GM18868 (cell line): ENCODE measurements around the gene RWDD1.
A peak's percentile ranks its signal among the peaks of the same experiment; 100 is the strongest.
"Not testable (repeated sequence)": the region's sequence is repeated elsewhere in the genome, so short reads cannot be mapped to it uniquely, and the experiment has no call there.

ENCODE experiments used
- ATAC-seq: cut with Tn5 transposase; IDR thresholded peaks from one replicate; pipeline ENCODE4 v1.9.1; 2021; ENCODE audit warnings: mild to moderate bottlenecking, moderate library complexity; ENCODE audit not compliant: unreplicated experiment

Gene RWDD1

DNA sequence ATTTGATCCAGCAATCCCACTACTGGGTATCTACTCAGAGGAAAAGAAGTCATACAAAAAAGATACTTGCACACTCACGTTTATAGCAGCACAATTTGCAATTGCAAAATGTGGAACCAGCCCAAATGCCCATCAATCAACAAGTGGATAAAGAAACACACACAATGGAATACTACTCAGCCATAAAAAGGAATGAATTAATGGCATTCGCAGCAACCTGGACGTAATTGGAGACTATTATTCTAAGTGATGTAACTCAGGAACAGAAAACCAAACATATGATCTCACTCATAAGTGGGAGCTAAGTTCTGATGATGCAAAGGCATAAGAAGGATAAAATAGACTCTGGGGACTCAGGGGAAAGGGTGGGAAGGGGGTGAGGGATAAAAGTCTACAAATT, 33.6 kb downstream of the RWDD1 start:
- ATAC-seq: not testable (repeated sequence)

DNA sequence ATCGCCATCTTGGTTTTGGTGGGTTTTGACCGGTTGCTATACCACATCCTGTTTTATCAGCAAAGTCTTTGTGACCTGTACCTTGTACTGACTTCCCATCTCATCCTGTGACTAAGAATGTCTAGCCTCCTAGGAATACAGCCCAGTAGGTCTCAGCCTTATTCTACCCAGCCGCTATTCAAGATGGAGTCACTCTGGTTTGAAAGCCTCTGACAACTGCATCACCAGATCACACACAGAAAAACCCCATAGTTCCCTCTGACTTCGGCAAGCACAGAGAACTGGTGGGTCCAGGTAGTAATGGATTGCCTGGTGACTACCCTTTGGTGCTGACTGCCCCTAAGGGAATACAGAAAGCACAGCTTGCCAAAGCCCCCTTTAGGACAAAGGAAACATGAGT, 34.6 kb downstream of the RWDD1 start:
- ATAC-seq: no peak

DNA sequence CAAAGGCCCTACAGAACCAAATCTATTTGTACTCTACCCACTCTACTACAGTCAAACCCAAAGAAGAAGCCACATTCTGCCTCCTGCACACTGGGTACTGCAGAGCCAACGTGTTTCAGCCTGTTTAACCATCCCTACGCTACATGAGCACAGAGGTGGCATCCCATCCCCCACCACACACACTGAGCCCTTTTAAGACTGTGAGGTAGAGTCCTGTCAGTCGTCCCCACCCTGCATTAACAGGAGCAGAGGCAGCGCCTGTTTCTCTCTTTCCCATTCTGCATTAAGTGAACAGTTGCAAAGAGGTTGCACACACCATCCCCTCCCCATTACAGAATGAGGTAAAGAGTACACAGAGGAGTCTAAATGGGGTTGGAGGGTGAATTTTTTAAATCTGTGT, 39.8 kb downstream of the RWDD1 start:
- no peak for ATAC-seq

DNA sequence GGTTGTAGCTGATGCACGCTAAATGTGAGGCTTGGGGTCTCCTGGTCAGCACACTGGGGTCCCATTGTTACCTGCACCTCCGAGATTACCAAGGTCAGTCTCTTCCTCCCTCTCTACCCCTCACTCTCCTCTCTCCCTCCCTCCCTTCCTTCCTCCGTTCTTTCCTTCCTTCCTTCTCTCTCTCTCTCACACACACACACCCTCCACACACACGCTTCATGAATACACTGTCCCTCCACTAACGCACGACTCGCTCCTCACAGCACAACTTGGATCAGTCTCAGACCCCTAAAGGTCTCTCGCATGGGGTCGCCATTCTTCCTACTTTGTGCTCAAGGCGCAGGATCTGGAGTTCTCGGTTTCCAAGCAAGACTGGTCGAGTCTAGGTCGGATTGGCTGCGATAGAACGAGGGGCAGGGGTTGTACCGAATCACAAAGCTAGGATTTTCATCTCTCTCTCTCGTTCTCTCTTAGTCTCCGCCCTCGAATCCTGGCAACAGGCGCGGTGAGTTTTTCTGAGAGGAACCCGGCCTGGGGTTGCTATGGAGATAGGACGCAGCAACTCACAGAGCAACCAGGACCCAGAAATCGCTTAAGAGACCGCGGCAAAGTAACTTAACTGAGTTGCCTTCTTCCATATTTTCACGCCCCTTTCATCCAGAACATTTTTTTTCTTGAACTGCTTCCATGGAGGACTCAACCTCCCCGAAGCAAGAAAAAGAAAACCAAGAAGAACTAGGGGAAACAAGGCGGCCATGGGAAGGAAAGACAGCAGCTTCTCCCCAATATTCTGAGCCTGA, 44.8 kb downstream of the RWDD1 start, which contains the start of gene RSPH4A:
Gene RSPH4A (plus strand): TSS at position 543 of the 800 bp plus-strand sequence. CDS start 145 bp downstream, at position 688.
- peak; percentile 100 for ATAC-seq

DNA sequence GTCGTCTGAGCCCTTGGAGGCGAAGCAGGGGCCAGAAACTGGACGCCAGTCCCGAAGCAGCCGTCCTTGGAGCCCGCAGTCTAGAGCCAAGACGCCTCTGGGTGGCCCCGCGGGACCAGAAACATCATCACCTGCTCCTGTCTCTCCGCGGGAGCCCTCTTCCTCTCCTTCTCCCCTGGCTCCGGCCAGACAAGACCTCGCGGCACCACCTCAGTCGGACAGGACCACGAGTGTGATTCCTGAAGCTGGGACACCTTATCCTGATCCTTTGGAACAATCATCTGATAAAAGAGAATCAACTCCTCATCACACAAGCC, 45.4 kb downstream of the RWDD1 start:
- peak; percentile 18 for ATAC-seq

DNA sequence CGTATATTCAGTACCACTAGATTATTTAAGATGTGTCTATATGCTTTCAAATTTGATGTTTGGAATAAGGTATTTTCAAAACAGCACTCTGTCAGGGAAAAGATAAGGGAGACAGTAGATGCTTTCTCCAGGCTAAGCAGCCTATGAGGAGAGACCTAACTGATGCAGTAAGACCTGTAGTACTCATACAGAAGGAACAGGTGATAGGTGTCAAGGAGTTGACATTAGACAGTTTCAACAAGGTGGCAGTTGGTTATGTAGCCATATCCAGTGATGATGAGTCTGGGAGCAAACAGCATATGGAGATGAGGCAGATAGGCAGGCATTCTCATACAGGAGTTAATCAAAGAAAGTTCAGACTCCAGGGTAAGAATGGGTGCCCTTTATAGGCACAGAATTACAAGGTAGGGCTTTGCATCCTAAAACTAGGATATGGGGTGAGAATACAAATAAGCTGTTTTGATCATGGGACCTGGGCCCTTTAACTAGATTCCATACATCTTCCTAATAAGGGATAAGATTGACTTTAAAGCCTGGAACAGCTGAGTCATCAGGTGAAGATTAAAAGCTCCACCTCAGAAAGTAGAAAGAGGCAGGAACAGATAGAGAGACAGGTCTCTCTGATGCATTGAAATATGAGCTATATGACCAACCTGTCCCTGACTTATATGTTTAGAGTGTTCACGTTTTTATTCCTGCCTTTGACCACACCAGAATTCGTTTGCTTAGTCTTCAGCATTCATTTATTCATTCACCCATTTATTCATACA, 52.9 kb downstream of the RWDD1 start:
- no peak for ATAC-seq

DNA sequence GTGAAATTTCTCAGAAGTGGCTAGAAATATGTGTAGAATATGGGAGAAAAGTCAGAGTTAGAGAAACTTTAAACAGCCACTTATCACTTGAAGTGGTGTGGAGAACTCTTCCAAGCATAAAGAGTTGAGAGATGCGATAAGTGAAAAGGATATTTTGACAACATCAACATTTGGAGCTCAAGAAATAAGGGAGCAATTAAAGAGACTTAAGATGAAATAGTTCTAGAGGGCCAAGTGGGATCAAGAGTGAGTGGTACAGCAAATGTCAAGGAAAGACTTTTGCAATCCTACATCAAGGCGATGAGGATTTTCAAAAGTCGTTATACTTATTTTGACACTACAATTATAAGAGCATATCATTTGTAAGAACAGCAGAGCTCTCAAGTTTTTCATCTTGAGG, 54.6 kb downstream of the RWDD1 start:
- ATAC-seq: no peak

DNA sequence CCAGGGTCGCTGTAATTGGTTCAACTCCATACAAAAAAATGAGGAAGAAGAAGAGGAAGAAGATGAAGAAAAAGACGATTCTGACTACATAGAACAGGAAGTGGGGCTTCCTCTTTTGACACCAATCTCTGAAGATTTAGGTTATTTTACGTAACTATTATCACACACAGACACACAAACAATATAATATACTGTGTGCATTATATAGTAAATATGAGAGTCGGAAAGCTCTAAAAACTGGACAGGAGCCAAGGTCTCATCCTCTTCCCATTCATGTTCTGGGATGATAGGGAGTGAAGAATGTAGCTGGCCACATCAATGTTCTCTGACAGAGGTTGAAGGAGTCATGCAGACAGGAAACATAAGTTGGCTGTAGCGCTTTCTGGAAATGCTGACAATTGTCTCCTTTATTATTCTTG, 58.3 kb downstream of the RWDD1 start:
- ATAC-seq: no peak

DNA sequence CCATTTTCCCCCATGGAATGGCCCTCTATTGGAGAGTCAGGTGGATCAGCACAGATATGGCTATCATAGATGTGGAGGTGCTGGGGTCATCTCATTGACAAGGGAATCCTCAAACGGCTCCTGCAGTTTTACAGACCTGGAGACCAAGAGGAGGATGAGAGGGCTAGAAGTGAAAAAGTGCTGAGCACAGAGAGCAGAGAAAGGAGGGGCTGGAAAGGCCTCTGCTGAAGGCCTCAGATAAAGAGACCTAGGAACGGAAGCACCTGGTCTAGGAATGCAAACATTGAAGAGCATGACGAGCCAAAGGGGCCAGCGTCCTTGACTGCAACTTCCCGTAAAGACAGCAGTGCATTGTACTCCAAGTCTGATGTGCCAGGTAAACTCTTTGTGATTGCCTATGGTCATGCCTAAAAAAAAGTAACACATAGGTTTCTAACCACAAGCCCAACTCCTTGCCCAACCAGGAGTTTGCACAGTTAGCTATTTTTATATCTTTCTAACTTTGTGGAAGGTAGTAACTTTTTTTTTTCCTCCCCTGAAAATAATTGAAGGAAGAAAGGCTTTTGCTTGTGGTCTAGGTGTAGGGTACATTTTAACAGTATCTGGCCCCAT, 60.2 kb downstream of the RWDD1 start:
- ATAC-seq: peak; percentile 59

DNA sequence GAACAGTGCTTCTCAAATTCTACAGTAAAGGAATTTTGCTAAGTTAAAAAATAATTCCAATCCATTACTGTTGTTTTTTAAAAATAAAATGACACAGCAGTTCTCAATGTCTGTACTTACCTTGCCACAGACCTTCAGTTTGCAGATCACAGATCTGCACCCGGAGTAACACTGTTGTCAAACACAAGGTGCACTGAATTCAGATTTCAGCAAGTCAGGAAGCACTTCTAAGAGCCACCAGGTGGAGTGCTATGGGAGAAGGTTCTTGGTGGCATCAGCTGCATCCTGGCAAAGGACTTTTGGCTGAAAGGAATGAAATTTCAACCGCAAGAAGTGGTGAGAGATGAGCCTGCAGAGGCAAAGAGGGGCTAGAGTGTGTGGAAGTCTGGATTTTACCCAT, 62.4 kb downstream of the RWDD1 start:
- ATAC-seq: no peak
